ENCODE data around the gene RWDD1.
A peak's percentile ranks its signal among the peaks of the same experiment; 100 is the strongest.

The RWDD1 gene

DNA sequence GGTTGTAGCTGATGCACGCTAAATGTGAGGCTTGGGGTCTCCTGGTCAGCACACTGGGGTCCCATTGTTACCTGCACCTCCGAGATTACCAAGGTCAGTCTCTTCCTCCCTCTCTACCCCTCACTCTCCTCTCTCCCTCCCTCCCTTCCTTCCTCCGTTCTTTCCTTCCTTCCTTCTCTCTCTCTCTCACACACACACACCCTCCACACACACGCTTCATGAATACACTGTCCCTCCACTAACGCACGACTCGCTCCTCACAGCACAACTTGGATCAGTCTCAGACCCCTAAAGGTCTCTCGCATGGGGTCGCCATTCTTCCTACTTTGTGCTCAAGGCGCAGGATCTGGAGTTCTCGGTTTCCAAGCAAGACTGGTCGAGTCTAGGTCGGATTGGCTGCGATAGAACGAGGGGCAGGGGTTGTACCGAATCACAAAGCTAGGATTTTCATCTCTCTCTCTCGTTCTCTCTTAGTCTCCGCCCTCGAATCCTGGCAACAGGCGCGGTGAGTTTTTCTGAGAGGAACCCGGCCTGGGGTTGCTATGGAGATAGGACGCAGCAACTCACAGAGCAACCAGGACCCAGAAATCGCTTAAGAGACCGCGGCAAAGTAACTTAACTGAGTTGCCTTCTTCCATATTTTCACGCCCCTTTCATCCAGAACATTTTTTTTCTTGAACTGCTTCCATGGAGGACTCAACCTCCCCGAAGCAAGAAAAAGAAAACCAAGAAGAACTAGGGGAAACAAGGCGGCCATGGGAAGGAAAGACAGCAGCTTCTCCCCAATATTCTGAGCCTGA lies 44.8 kb downstream of the RWDD1 start, which contains the start of gene RSPH4A:
Gene RSPH4A (plus strand): TSS at position 543 of the 800 bp plus-strand sequence. CDS start 145 bp downstream, at position 688.
- DNase-seq: peak; percentile 96

DNA sequence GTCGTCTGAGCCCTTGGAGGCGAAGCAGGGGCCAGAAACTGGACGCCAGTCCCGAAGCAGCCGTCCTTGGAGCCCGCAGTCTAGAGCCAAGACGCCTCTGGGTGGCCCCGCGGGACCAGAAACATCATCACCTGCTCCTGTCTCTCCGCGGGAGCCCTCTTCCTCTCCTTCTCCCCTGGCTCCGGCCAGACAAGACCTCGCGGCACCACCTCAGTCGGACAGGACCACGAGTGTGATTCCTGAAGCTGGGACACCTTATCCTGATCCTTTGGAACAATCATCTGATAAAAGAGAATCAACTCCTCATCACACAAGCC lies 45.4 kb downstream of the RWDD1 start:
- peak; percentile 23 for DNase-seq

DNA sequence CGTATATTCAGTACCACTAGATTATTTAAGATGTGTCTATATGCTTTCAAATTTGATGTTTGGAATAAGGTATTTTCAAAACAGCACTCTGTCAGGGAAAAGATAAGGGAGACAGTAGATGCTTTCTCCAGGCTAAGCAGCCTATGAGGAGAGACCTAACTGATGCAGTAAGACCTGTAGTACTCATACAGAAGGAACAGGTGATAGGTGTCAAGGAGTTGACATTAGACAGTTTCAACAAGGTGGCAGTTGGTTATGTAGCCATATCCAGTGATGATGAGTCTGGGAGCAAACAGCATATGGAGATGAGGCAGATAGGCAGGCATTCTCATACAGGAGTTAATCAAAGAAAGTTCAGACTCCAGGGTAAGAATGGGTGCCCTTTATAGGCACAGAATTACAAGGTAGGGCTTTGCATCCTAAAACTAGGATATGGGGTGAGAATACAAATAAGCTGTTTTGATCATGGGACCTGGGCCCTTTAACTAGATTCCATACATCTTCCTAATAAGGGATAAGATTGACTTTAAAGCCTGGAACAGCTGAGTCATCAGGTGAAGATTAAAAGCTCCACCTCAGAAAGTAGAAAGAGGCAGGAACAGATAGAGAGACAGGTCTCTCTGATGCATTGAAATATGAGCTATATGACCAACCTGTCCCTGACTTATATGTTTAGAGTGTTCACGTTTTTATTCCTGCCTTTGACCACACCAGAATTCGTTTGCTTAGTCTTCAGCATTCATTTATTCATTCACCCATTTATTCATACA lies 52.9 kb downstream of the RWDD1 start:
- no peak for DNase-seq

DNA sequence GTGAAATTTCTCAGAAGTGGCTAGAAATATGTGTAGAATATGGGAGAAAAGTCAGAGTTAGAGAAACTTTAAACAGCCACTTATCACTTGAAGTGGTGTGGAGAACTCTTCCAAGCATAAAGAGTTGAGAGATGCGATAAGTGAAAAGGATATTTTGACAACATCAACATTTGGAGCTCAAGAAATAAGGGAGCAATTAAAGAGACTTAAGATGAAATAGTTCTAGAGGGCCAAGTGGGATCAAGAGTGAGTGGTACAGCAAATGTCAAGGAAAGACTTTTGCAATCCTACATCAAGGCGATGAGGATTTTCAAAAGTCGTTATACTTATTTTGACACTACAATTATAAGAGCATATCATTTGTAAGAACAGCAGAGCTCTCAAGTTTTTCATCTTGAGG lies 54.6 kb downstream of the RWDD1 start:
- DNase-seq: no peak

DNA sequence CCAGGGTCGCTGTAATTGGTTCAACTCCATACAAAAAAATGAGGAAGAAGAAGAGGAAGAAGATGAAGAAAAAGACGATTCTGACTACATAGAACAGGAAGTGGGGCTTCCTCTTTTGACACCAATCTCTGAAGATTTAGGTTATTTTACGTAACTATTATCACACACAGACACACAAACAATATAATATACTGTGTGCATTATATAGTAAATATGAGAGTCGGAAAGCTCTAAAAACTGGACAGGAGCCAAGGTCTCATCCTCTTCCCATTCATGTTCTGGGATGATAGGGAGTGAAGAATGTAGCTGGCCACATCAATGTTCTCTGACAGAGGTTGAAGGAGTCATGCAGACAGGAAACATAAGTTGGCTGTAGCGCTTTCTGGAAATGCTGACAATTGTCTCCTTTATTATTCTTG lies 58.3 kb downstream of the RWDD1 start:
- DNase-seq: peak; percentile 61

DNA sequence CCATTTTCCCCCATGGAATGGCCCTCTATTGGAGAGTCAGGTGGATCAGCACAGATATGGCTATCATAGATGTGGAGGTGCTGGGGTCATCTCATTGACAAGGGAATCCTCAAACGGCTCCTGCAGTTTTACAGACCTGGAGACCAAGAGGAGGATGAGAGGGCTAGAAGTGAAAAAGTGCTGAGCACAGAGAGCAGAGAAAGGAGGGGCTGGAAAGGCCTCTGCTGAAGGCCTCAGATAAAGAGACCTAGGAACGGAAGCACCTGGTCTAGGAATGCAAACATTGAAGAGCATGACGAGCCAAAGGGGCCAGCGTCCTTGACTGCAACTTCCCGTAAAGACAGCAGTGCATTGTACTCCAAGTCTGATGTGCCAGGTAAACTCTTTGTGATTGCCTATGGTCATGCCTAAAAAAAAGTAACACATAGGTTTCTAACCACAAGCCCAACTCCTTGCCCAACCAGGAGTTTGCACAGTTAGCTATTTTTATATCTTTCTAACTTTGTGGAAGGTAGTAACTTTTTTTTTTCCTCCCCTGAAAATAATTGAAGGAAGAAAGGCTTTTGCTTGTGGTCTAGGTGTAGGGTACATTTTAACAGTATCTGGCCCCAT lies 60.2 kb downstream of the RWDD1 start:
- DNase-seq: peak; percentile 70

DNA sequence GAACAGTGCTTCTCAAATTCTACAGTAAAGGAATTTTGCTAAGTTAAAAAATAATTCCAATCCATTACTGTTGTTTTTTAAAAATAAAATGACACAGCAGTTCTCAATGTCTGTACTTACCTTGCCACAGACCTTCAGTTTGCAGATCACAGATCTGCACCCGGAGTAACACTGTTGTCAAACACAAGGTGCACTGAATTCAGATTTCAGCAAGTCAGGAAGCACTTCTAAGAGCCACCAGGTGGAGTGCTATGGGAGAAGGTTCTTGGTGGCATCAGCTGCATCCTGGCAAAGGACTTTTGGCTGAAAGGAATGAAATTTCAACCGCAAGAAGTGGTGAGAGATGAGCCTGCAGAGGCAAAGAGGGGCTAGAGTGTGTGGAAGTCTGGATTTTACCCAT lies 62.4 kb downstream of the RWDD1 start:
- peak; percentile 53 for DNase-seq
